GM23338 (cell line): ENCODE results near the gene SFI1. TPM values are rescaled to one million over a fixed set of nuclear protein-coding genes. Genes with fewer than 3 reads are reported as not detected.

ENCODE experiments used
- ATAC-seq: fragments of 200-7000 bp; cut with Tn5 transposase; 3 replicates; pipeline ENCODE4 v1.9.1; 2020
- DNase-seq: peaks from one replicate; pipeline ENCODE4 v3.0.0-alpha.2; 2015; ENCODE audit warnings: low spot score
- H2AFZ ChIP-seq: fragments of 200-600 bp; sonication (generic); 2 replicates; pipeline ENCODE4 v1.8.0; 2016; ENCODE audit warnings: antibody characterized with exemption, mild to moderate bottlenecking, moderate library complexity
- H3F3A ChIP-seq: fragments of 200-600 bp; sonication (generic); replicated peaks from 2 replicates; pipeline ENCODE4 v1.8.0; 2017; ENCODE audit warnings: antibody characterized with exemption, mixed run types, low read depth
- H3K27ac ChIP-seq: fragments of 200-600 bp; sonication (generic); 2 replicates; pipeline ENCODE4 v1.6.1; 2016; ENCODE audit warnings: low read depth
- H3K27me3 ChIP-seq: fragments of 200-600 bp; sonication (generic); 2 replicates; pipeline ENCODE4 v1.8.0; 2016; ENCODE audit warnings: mild to moderate bottlenecking, mixed run types, moderate library complexity; ENCODE audit not compliant: insufficient read depth
- H3K36me3 ChIP-seq: fragments of 200-600 bp; sonication (generic); 2 replicates; pipeline ENCODE4 v1.8.0; 2016; ENCODE audit warnings: mild to moderate bottlenecking; ENCODE audit not compliant: insufficient read depth
- H3K4me1 ChIP-seq: fragments of 200-600 bp; sonication (generic); 2 replicates; pipeline ENCODE4 v1.8.0; 2016; ENCODE audit warnings: mild to moderate bottlenecking, moderate library complexity; ENCODE audit not compliant: insufficient read depth
- H3K4me2 ChIP-seq: fragments of 200-600 bp; sonication (generic); 2 replicates; pipeline ENCODE4 v1.7.1; 2017; ENCODE audit warnings: mixed run types
- H3K4me3 ChIP-seq: fragments of 200-600 bp; sonication (generic); 2 replicates; pipeline ENCODE4 v1.6.1; 2016; ENCODE audit warnings: mixed run types
- H3K79me2 ChIP-seq: fragments of 200-600 bp; sonication (generic); replicated peaks from 2 replicates; pipeline ENCODE4 v1.8.0; 2017; ENCODE audit warnings: mild to moderate bottlenecking; ENCODE audit not compliant: insufficient read depth
- H3K9me2 ChIP-seq: fragments of 200-600 bp; sonication (generic); 2 replicates; pipeline ENCODE4 v1.8.0; 2017; ENCODE audit not compliant: insufficient read depth
- H4K20me1 ChIP-seq: fragments of 200-600 bp; sonication (generic); replicated peaks from 2 replicates; pipeline ENCODE4 v1.8.0; 2017; ENCODE audit warnings: mild to moderate bottlenecking; ENCODE audit not compliant: insufficient read depth
- H3K27ac Mint-ChIP-seq: 2 replicates; pipeline ENCODE4 v1.8.0; 2020; ENCODE audit warnings: inconsistent platforms, mild to moderate bottlenecking, moderate library complexity, mixed read lengths
- H3K27me3 Mint-ChIP-seq: 3 replicates; pipeline ENCODE4 v1.8.0; 2022; ENCODE audit warnings: low read depth, mild to moderate bottlenecking, moderate library complexity, mixed read lengths, inconsistent platforms; ENCODE audit not compliant: insufficient read depth, poor library complexity
- H3K36me3 Mint-ChIP-seq: 3 replicates; pipeline ENCODE4 v1.8.0; 2021; ENCODE audit warnings: low read depth, mild to moderate bottlenecking, inconsistent platforms, moderate library complexity, mixed read lengths
- H3K4me1 Mint-ChIP-seq: 3 replicates; pipeline ENCODE4 v1.8.0; 2020; ENCODE audit warnings: mild to moderate bottlenecking, inconsistent platforms, mixed read lengths
- H3K4me3 Mint-ChIP-seq: 3 replicates; pipeline ENCODE4 v1.8.0; 2021; ENCODE audit warnings: moderate library complexity, mild to moderate bottlenecking, inconsistent platforms, mixed read lengths
- H3K9me3 Mint-ChIP-seq: 3 replicates; pipeline ENCODE4 v1.8.0; 2020; ENCODE audit warnings: moderate library complexity, mild to moderate bottlenecking, inconsistent platforms, mixed read lengths
- CREB1 ChIP-seq: fragments of 250-450 bp; sonication (Bioruptor Pico); IDR thresholded peaks from 2 replicates; pipeline ENCODE4 v1.5.0; 2020; ENCODE audit warnings: low read depth, mild to moderate bottlenecking, moderate library complexity
- EZH2 ChIP-seq: fragments of 200-600 bp; sonication (generic); IDR thresholded peaks from one replicate; pipeline ENCODE4 v1.8.0; 2017; ENCODE audit warnings: antibody characterized with exemption, mild to moderate bottlenecking, low read depth; ENCODE audit not compliant: unreplicated experiment
- EZH2phosphoT487 ChIP-seq: fragments of 200-600 bp; sonication (generic); IDR thresholded peaks from one replicate; pipeline ENCODE4 v1.8.1; 2018; ENCODE audit warnings: antibody characterized with exemption; ENCODE audit not compliant: unreplicated experiment
- JUNB ChIP-seq: IDR thresholded peaks from one replicate; pipeline ENCODE4 v1.6.1; 2016; ENCODE audit warnings: antibody characterized with exemption; ENCODE audit not compliant: unreplicated experiment
- NANOG ChIP-seq: IDR thresholded peaks from 2 replicates; pipeline ENCODE4 v1.6.1; 2016; ENCODE audit warnings: antibody characterized with exemption, borderline replicate concordance
- POLR2AphosphoS5 ChIP-seq: IDR thresholded peaks from 2 replicates; pipeline ENCODE4 v1.6.1; 2016; ENCODE audit warnings: antibody characterized with exemption, low read depth
- STAT1 ChIP-seq: IDR thresholded peaks from one replicate; pipeline ENCODE4 v1.6.1; 2016; ENCODE audit warnings: antibody characterized with exemption; ENCODE audit not compliant: unreplicated experiment
- ZNF114 ChIP-seq: fragments of 250-450 bp; sonication (Bioruptor Pico); IDR thresholded peaks from 2 replicates; pipeline ENCODE4 v1.5.0; 2020; ENCODE audit warnings: mild to moderate bottlenecking, moderate library complexity
- ZNF331 ChIP-seq: fragments of 250-450 bp; sonication (Bioruptor Pico); IDR thresholded peaks from 2 replicates; pipeline ENCODE4 v1.5.0; 2020; ENCODE audit warnings: low read depth, mild to moderate bottlenecking, moderate library complexity
- polyA plus RNA-seq: library from polyadenylated mRNA; unstranded; fragments of >200 nt; fragmentation: Nextera tagmentation; extraction: Ambion mirVana; gene quantifications from 2 replicates; pipeline ENCODE4 v1.2.1, GENCODE V29; 2016
- total RNA-seq: library from RNA; depleted of rRNA; stranded (reverse); fragments of >200 nt; shearing (Covaris generic); gene quantifications from 2 replicates; pipeline ENCODE4 v1.2.3, GENCODE V29; 2014
- TF ChIP-seq, protein P1 (sequence below): IDR thresholded peaks from 2 replicates; pipeline ENCODE4 v1.6.1; 2016; ENCODE audit warnings: antibody characterized with exemption
- TF ChIP-seq, protein P2 (sequence below), 2 experiments: fragments of 200-600 bp in 1 of 2; sonication (generic) in 1 of 2; conservative IDR thresholded peaks; 2 replicates each; pipeline versions ENCODE4 v1.5.1 to v1.6.1; 2016 to 2017; ENCODE audit warnings: antibody characterized with exemption in 2 of 2, low read depth in 2 of 2, mild to moderate bottlenecking in 2 of 2, moderate library complexity in 1 of 2
- TF ChIP-seq, protein P3 (sequence below): fragments of 250-450 bp; sonication (Bioruptor Pico); IDR thresholded peaks from 2 replicates; pipeline ENCODE4 v1.5.0; 2020; ENCODE audit warnings: mild to moderate bottlenecking, moderate library complexity
- TF ChIP-seq, protein P4 (sequence below): IDR thresholded peaks from one replicate; pipeline ENCODE4 v1.6.1; 2018; ENCODE audit warnings: antibody characterized with exemption; ENCODE audit not compliant: unreplicated experiment

SFI1 gene
- total and polyA plus RNA-seq, 2 experiments from 2014 or later, result 16.7 to 25.6 TPM

DNA sequence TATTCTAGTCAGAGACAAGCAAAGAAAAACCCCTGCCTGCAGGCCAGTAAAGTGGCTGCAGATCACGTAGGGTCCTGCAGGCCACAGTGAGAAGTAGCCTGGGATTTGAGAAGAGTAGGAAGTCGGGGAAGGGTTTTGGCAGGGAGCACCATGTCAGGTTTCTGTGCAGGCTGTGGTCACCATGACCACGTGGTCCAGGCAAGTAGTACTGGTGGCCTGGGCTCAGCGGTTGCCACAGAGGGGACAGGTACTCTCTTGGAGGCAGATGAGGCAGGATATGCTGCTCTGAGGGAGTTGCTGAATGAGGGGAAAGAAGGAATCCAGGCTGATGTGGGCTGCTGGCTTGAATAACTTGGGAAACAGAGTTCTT is 119.1 kb downstream of the SFI1 start (continued):
- no peak for TF ChIP-seq POLR2AphosphoS5

DNA sequence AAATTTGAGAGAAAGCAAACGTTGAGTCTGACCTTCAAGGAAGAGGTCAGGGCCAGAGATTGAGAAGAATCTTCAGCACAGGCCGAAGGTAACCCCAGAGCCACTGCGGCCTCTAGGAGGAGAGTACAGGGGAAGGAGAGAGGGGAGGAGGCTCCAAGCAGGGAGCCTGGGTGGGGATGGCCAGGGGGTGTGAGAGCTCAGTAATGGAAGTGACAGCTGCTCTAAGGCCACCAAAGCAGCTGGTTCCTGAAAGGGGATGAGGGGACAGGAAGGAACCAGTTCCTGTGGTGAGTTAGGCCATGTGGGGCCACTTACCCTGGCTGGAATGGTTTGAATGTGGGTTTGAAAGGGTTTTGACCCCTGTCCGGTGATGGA is 119.6 kb downstream of the SFI1 start:
- Histone ChIP-seq H3K4me2 (no peak overlapping the region), H3K36me3 (no peaks in the 10 kb centered on the region), H3K4me1 (no peaks in the 10 kb centered on the region), H2AFZ (no peak overlapping the region), H3K9me2 (no peaks in the 10 kb centered on the region), H4K20me1 (peaks cover 4% of the 10 kb centered on the region; the same call in 1 of the 2 replicates), H3K27ac (no peak overlapping the region), H3F3A (peaks cover 3% of the 10 kb centered on the region; the same call in 1 of the 2 replicates), H3K79me2 (no peaks in the 10 kb centered on the region), H3K4me3 (no peak overlapping the region), H3K27me3 (no peaks in the 10 kb centered on the region)
- TF ChIP-seq, protein P1, sequence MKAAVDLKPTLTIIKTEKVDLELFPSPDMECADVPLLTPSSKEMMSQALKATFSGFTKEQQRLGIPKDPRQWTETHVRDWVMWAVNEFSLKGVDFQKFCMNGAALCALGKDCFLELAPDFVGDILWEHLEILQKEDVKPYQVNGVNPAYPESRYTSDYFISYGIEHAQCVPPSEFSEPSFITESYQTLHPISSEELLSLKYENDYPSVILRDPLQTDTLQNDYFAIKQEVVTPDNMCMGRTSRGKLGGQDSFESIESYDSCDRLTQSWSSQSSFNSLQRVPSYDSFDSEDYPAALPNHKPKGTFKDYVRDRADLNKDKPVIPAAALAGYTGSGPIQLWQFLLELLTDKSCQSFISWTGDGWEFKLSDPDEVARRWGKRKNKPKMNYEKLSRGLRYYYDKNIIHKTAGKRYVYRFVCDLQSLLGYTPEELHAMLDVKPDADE, result no peak
- TF ChIP-seq ZNF331, result no peak
- TF ChIP-seq, protein P2, sequence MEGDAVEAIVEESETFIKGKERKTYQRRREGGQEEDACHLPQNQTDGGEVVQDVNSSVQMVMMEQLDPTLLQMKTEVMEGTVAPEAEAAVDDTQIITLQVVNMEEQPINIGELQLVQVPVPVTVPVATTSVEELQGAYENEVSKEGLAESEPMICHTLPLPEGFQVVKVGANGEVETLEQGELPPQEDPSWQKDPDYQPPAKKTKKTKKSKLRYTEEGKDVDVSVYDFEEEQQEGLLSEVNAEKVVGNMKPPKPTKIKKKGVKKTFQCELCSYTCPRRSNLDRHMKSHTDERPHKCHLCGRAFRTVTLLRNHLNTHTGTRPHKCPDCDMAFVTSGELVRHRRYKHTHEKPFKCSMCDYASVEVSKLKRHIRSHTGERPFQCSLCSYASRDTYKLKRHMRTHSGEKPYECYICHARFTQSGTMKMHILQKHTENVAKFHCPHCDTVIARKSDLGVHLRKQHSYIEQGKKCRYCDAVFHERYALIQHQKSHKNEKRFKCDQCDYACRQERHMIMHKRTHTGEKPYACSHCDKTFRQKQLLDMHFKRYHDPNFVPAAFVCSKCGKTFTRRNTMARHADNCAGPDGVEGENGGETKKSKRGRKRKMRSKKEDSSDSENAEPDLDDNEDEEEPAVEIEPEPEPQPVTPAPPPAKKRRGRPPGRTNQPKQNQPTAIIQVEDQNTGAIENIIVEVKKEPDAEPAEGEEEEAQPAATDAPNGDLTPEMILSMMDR (conservative IDR thresholded peaks at IDR 0.05; ENCODE audit: low read depth in 2 of 2), result no peak
- TF ChIP-seq ZNF114, result no peak
- no peak for TF ChIP-seq EZH2phosphoT487
- no peak for TF ChIP-seq JUNB
- TF ChIP-seq EZH2, result no peak
- TF ChIP-seq, protein P3, sequence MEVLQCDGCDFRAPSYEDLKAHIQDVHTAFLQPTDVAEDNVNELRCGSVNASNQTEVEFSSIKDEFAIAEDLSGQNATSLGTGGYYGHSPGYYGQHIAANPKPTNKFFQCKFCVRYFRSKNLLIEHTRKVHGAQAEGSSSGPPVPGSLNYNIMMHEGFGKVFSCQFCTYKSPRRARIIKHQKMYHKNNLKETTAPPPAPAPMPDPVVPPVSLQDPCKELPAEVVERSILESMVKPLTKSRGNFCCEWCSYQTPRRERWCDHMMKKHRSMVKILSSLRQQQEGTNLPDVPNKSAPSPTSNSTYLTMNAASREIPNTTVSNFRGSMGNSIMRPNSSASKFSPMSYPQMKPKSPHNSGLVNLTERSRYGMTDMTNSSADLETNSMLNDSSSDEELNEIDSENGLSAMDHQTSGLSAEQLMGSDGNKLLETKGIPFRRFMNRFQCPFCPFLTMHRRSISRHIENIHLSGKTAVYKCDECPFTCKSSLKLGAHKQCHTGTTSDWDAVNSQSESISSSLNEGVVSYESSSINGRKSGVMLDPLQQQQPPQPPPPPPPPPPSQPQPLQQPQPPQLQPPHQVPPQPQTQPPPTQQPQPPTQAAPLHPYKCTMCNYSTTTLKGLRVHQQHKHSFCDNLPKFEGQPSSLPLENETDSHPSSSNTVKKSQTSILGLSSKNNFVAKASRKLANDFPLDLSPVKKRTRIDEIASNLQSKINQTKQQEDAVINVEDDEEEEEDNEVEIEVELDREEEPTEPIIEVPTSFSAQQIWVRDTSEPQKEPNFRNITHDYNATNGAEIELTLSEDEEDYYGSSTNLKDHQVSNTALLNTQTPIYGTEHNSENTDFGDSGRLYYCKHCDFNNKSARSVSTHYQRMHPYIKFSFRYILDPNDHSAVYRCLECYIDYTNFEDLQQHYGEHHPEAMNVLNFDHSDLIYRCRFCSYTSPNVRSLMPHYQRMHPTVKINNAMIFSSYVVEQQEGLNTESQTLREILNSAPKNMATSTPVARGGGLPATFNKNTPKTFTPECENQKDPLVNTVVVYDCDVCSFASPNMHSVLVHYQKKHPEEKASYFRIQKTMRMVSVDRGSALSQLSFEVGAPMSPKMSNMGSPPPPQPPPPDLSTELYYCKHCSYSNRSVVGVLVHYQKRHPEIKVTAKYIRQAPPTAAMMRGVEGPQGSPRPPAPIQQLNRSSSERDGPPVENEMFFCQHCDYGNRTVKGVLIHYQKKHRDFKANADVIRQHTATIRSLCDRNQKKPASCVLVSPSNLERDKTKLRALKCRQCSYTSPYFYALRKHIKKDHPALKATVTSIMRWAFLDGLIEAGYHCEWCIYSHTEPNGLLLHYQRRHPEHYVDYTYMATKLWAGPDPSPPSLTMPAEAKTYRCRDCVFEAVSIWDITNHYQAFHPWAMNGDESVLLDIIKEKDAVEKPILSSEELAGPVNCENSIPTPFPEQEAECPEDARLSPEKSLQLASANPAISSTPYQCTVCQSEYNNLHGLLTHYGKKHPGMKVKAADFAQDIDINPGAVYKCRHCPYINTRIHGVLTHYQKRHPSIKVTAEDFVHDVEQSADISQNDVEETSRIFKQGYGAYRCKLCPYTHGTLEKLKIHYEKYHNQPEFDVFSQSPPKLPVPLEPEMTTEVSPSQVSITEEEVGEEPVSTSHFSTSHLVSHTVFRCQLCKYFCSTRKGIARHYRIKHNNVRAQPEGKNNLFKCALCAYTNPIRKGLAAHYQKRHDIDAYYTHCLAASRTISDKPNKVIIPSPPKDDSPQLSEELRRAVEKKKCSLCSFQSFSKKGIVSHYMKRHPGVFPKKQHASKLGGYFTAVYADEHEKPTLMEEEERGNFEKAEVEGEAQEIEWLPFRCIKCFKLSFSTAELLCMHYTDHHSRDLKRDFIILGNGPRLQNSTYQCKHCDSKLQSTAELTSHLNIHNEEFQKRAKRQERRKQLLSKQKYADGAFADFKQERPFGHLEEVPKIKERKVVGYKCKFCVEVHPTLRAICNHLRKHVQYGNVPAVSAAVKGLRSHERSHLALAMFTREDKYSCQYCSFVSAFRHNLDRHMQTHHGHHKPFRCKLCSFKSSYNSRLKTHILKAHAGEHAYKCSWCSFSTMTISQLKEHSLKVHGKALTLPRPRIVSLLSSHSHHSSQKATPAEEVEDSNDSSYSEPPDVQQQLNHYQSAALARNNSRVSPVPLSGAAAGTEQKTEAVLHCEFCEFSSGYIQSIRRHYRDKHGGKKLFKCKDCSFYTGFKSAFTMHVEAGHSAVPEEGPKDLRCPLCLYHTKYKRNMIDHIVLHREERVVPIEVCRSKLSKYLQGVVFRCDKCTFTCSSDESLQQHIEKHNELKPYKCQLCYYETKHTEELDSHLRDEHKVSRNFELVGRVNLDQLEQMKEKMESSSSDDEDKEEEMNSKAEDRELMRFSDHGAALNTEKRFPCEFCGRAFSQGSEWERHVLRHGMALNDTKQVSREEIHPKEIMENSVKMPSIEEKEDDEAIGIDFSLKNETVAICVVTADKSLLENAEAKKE (CRISPR knock-in tag), result no peak
- no peak for TF ChIP-seq POLR2AphosphoS5
- TF ChIP-seq, protein P4, sequence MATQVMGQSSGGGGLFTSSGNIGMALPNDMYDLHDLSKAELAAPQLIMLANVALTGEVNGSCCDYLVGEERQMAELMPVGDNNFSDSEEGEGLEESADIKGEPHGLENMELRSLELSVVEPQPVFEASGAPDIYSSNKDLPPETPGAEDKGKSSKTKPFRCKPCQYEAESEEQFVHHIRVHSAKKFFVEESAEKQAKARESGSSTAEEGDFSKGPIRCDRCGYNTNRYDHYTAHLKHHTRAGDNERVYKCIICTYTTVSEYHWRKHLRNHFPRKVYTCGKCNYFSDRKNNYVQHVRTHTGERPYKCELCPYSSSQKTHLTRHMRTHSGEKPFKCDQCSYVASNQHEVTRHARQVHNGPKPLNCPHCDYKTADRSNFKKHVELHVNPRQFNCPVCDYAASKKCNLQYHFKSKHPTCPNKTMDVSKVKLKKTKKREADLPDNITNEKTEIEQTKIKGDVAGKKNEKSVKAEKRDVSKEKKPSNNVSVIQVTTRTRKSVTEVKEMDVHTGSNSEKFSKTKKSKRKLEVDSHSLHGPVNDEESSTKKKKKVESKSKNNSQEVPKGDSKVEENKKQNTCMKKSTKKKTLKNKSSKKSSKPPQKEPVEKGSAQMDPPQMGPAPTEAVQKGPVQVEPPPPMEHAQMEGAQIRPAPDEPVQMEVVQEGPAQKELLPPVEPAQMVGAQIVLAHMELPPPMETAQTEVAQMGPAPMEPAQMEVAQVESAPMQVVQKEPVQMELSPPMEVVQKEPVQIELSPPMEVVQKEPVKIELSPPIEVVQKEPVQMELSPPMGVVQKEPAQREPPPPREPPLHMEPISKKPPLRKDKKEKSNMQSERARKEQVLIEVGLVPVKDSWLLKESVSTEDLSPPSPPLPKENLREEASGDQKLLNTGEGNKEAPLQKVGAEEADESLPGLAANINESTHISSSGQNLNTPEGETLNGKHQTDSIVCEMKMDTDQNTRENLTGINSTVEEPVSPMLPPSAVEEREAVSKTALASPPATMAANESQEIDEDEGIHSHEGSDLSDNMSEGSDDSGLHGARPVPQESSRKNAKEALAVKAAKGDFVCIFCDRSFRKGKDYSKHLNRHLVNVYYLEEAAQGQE, result no peak
- no peak for TF ChIP-seq NANOG
- no peak for TF ChIP-seq STAT1
- no peak for TF ChIP-seq CREB1 (CRISPR knock-in tag)
- H3K36me3 Mint-ChIP-seq, result peaks cover 31% of the 10 kb centered on the region
- H3K27me3 Mint-ChIP-seq, result peaks cover 20% of the 10 kb centered on the region
- DNase-seq (no peak), ATAC-seq (no peak)
- H3K9me3 Mint-ChIP-seq, result no peaks in the 10 kb centered on the region
- H3K4me1 Mint-ChIP-seq, result no peaks in the 10 kb centered on the region; the same call in 2 of the 3 replicates
- no peak overlapping the region for H3K4me3 Mint-ChIP-seq
- no peak overlapping the region for H3K27ac Mint-ChIP-seq
